ENCODE measurements around the gene AFAP1. TPM values are rescaled to one million over a fixed set of nuclear protein-coding genes. Genes with fewer than 3 reads are reported as not detected.
A peak's percentile ranks its signal among the peaks of the same experiment; 100 is the strongest.

AFAP1 gene
- total and polyA plus RNA-seq, 2 of the 4 experiments (the other 2 are of a cell fraction), result 48.2 to 80.9 TPM

DNA sequence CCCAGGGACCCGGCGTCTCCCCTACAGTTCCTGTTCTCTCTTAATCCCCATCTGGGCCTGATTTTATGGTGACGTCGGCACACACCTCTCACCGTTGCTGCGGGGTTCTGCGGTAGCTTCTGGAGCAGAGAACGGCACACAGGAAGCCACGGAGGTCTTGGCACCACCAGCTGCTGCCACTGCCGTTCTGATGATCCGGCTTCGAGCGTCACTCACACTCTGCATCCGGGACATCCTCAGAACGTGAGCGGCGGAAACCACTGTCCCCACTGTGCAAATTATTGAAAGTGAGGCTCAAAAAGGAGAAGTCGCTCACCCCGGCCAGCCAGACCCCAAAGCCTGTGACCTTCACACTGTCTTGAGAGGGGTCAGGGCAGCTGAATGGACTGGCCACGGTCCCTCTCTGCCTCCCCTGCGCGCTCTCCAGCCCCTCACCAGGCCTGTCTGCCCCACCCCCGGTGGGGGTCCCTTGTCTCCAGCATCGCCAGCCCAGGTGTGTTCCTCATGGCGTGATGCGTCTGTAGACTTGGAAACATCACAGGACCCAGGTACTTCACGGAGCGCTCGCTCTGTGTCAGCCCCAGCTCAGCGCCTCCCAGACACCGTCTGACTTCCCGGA is 201.1 kb downstream of the AFAP1 start (continued):
- TF ChIP-seq CTCF (conservative IDR thresholded peaks at IDR 0.05; ENCODE audit: low read depth, low read length), result no peak

DNA sequence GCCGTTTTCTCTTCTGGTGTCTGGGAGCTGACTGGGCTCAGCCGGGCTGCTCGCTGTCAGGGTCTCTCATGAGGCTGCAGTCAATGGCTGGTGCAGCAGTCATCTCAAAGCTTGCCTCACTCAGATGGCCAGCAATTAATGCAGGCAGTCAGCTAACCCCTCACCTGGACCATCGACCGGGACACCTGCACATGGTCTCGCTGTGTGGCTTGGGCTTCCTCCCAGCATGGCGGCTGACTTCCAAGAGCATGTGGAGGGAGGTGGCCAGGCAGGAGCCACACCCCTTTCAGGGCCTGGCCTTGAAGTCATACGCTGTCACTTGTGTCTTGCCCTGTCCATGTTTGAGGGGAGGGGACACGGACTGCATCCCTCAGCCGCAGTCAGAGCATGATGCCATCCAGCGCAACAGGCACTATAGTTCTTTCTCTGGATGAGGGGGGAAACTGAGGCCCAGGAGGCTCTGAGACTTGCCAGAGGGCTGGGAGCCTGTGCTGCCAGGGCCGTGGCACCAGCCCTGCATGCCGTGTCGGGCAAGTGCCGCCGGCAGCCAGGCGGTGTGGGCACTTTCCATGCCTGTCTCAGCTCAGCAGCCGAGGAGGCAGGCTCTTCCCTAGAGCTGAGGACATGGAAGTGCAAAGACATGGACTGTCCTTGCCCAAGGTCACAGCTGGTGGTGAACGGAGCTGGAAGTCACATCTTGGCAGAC is 201.8 kb downstream of the AFAP1 start:
- no peak overlapping the region for H3K56ac ChIP-seq (ENCODE audit: extremely low read depth, insufficient read depth, low read length)
- no peak overlapping the region for H4K5ac ChIP-seq (ENCODE audit: low read depth, low read length)
- 93% methylated on average over 8 of the region's 19 CpGs; no CpG with 5 or more reads in 1 of the 2 experiments for WGBS, 2 experiments (ENCODE audit: extremely low coverage in 2 of 2, insufficient read length in 1 of 2)
- H2BK20ac ChIP-seq (ENCODE audit: low read depth, low read length), result no peak overlapping the region
- peak overlapping the region; percentile 41 for H2AFZ ChIP-seq (replicated peaks; ENCODE audit: low read length, poor library complexity)
- H2AK9ac ChIP-seq (replicated peaks; ENCODE audit: low read depth, low read length, poor library complexity), result no peak overlapping the region
- ATAC-seq (ENCODE audit: low read depth), result no peak
- H3K27ac ChIP-seq (ENCODE audit: insufficient read depth, low read length), result no peak overlapping the region
- H3K79me1 ChIP-seq (ENCODE audit: low read depth in 1 of 2, low read length in 2 of 2), result no peaks in the 10 kb centered on the region
- H3K9ac ChIP-seq (ENCODE audit: low read depth, low read length), result no peak overlapping the region
- dilution Hi-C loops (cut with HindIII; ENCODE audit: low sequenced_read_pairs, unreplicated experiment) (no loop called here), intact Hi-C loops (cut with micrococcal nuclease) (no loop called here), in situ Hi-C loops (cut with MboI; ENCODE audit: low sequenced_read_pairs) (no loop called here)
- no peak overlapping the region for H2AK5ac ChIP-seq (ENCODE audit: low read depth, low read length)
- no peak overlapping the region for H3K23ac ChIP-seq (ENCODE audit: low read depth, low read length)
- ChIA-PET POLR2A (ENCODE audit: unreplicated experiment) (no interaction called here), CTCF (no interaction called here)
- H2BK120ac ChIP-seq (ENCODE audit: low read depth, low read length), result no peak overlapping the region
- no peak for TF ChIP-seq BHLHE40 (IDR thresholded peaks at IDR 0.05; ENCODE audit: low read depth, low read length)
- TF ChIP-seq, protein P1, sequence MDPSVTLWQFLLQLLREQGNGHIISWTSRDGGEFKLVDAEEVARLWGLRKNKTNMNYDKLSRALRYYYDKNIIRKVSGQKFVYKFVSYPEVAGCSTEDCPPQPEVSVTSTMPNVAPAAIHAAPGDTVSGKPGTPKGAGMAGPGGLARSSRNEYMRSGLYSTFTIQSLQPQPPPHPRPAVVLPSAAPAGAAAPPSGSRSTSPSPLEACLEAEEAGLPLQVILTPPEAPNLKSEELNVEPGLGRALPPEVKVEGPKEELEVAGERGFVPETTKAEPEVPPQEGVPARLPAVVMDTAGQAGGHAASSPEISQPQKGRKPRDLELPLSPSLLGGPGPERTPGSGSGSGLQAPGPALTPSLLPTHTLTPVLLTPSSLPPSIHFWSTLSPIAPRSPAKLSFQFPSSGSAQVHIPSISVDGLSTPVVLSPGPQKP (IDR thresholded peaks at IDR 0.05; ENCODE audit: borderline replicate concordance, low read depth, low read length), result no peak
- TF ChIP-seq MAFK (IDR thresholded peaks at IDR 0.05; ENCODE audit: low read depth, low read length), result no peak
- TF ChIP-seq, protein P2, sequence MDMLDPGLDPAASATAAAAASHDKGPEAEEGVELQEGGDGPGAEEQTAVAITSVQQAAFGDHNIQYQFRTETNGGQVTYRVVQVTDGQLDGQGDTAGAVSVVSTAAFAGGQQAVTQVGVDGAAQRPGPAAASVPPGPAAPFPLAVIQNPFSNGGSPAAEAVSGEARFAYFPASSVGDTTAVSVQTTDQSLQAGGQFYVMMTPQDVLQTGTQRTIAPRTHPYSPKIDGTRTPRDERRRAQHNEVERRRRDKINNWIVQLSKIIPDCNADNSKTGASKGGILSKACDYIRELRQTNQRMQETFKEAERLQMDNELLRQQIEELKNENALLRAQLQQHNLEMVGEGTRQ (IDR thresholded peaks at IDR 0.05; ENCODE audit: low read depth, low read length), result no peak
- TF ChIP-seq POLR2A (IDR thresholded peaks at IDR 0.05; ENCODE audit: low read depth, low read length), result no peak
- no peak for TF ChIP-seq SMC3 (IDR thresholded peaks at IDR 0.05; ENCODE audit: low read depth, low read length)
- no peak for TF ChIP-seq NFE2L2 (IDR thresholded peaks at IDR 0.05; ENCODE audit: low read depth, low read length)
- TF ChIP-seq RCOR1 (IDR thresholded peaks at IDR 0.05; ENCODE audit: insufficient replicate concordance, low read length), result no peak
- no peak for TF ChIP-seq RAD21 (IDR thresholded peaks at IDR 0.05; ENCODE audit: low read length)
- H4K20me1 ChIP-seq (ENCODE audit: insufficient read depth, low read length), result no peaks in the 10 kb centered on the region; the same call in 1 of the 2 replicates
- BruUV-seq (replicated peaks), result no TSS peak
- no peaks in the 10 kb centered on the region for H3K4me1 ChIP-seq (ENCODE audit: control insufficient read depth, insufficient read depth, low read length)
- H2BK5ac ChIP-seq (ENCODE audit: low read depth, low read length, poor library complexity, severe bottlenecking), result no peak overlapping the region
- H3K4me3 ChIP-seq (ENCODE audit: insufficient read depth, low read depth, low read length), result no peak overlapping the region
- H3K14ac ChIP-seq (replicated peaks; ENCODE audit: low read depth, low read length), result no peak overlapping the region
- peaks cover 13% of the 10 kb centered on the region; the same call in 1 of the 2 replicates for H3K27me3 ChIP-seq (ENCODE audit: control insufficient read depth, insufficient read depth, low read length)
- H3K18ac ChIP-seq (ENCODE audit: low read depth, low read length), result no peak overlapping the region
- no peak overlapping the region for H4K8ac ChIP-seq (ENCODE audit: low read depth in 2 of 2, low read length in 2 of 2)
- no peaks in the 10 kb centered on the region for H3K36me3 ChIP-seq (ENCODE audit: control insufficient read depth, insufficient read depth, low read length)
- no peaks in the 10 kb centered on the region for H3K9me3 ChIP-seq (ENCODE audit: control insufficient read depth, insufficient read depth, low read length)
- no peaks in the 10 kb centered on the region for H3K9me1 ChIP-seq (ENCODE audit: insufficient read depth, low read length)
- no peak overlapping the region for H4K91ac ChIP-seq (ENCODE audit: insufficient read depth, low read depth, low read length)
- H3K4ac ChIP-seq (ENCODE audit: low read depth, low read length), result no peak overlapping the region
- H3K4me2 ChIP-seq (ENCODE audit: low read depth, low read length), result no peak overlapping the region
- no peak overlapping the region for H2BK15ac ChIP-seq (ENCODE audit: low read depth, low read length)
- no peak for DNase-seq

Data from IMR-90 (cell line).